Medulla oblongata (tissue), 1 donor: ENCODE results near the gene TRIM17.
A peak's percentile ranks its signal among the peaks of the same experiment; 100 is the strongest.

Source experiments
- DNase-seq: peaks from one replicate; pipeline ENCODE4 v3.0.0-alpha.2; 2015; ENCODE audit errors: extremely low spot score

The TRIM17 gene, protein sequence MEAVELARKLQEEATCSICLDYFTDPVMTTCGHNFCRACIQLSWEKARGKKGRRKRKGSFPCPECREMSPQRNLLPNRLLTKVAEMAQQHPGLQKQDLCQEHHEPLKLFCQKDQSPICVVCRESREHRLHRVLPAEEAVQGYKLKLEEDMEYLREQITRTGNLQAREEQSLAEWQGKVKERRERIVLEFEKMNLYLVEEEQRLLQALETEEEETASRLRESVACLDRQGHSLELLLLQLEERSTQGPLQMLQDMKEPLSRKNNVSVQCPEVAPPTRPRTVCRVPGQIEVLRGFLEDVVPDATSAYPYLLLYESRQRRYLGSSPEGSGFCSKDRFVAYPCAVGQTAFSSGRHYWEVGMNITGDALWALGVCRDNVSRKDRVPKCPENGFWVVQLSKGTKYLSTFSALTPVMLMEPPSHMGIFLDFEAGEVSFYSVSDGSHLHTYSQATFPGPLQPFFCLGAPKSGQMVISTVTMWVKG

DNA sequence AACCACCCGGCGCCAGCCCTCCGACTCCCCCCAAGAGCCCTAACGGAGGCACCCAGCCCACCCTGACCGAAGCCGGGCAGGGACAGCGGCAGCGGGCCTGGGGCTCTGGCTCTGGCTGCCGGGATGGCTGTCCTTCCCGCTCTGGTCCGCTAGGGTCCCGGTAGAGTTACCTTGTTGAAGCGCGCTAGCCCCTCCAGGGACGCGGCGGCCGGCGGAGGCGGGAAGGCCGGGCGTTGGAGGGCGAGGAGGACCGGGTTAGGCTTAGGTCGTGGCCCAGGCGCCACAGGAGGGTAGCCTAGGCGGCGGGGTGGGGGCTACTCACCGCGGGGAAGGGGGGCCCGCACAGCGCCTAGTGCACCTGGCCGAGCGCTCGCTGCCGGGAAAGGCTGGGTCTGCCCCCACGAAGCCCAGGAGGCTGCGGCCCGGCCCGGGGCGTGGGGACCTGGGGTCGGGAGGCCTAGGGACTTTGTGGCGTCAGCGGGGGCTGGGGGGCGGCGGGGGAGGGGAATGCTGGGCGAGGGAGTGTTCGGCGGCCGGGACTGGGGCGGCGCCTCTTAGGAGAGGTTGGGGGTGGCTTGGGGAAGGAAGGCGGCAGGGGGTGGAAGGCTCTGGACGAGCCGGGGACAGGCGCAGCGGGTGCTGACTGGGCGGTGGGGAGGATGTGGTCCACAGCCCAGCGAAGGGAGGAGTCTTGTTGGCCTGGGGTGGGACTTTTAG lies at the start of gene TRIM17:
TRIM17 (minus strand) TSS at position 645 of the 717 bp plus-strand sequence. CDS start 1,789 bp downstream, outside the sequence.
- no peak for DNase-seq

DNA sequence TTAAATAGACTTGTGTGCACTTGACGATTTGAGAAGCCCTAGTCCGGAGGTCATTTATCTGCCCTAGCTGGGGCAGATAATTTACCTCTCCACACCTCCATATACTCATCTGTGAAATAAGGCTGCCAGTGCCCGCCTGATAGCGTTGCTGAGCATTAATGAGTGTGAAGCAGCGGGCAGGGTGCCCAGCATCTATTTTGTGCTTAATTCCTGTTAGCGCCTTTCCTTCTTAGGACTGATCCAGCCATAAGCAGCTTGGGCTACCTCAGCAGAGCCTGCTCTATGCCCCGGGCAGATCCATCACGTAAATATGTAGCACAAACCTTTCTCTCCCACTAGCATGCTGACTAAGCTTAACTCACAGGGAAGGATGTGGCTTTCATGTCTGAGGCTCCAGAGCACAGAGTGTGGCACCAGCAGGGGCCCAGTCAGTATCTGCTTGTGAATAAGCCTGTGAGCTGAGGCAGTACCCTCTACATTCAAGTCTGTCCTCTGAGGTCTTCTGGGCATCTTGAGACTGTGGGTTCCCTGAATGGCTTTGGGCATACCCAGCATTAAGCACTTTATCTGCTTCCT lies 49.0 kb upstream of the TRIM17 start:
- no peak for DNase-seq

DNA sequence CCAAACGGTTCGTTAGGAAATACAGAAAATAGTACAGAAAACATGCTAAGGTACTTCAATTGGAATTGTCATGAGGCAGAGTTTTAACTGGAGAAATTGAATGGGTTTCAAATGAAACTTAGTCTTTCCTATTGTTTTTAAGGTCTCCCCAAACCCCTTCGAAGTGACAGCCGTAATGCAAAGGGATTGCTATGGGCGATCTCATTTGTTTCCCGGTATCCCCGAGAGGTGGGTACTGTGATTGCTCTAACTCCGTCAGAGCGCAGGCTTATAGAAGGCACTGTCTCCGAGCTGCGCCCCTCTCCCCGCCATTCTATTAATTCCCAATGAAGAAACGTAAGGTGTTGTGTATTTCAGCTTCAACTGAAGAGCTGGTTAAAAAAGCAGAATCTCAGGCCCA lies 48.5 kb upstream of the TRIM17 start:
- DNase-seq: no peak

DNA sequence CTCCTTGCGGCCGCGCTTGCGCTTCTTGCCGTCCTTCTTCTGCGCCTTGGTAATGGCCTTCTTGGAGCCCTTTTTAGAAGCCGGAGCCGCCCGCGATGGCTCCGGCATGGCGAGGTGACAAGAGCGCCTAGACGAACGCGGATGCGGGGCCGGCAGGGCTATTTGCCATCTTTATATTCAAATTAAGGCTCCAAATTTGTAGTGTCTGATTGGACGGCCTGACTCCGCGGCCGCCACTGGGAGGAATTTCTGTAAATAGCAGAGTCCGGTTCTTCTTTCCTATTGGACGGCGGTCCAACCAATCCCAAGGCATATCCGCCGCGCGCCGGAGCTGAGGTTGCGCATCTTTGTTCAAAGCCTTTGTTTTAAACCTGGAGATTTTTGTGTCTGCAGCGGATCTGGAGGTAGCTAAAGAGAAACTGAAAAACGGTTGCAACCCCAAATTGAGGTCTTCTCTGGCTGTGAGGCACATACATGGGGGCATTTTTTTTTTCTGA lies 47.9 kb upstream of the TRIM17 start:
- peak; percentile 80 for DNase-seq

DNA sequence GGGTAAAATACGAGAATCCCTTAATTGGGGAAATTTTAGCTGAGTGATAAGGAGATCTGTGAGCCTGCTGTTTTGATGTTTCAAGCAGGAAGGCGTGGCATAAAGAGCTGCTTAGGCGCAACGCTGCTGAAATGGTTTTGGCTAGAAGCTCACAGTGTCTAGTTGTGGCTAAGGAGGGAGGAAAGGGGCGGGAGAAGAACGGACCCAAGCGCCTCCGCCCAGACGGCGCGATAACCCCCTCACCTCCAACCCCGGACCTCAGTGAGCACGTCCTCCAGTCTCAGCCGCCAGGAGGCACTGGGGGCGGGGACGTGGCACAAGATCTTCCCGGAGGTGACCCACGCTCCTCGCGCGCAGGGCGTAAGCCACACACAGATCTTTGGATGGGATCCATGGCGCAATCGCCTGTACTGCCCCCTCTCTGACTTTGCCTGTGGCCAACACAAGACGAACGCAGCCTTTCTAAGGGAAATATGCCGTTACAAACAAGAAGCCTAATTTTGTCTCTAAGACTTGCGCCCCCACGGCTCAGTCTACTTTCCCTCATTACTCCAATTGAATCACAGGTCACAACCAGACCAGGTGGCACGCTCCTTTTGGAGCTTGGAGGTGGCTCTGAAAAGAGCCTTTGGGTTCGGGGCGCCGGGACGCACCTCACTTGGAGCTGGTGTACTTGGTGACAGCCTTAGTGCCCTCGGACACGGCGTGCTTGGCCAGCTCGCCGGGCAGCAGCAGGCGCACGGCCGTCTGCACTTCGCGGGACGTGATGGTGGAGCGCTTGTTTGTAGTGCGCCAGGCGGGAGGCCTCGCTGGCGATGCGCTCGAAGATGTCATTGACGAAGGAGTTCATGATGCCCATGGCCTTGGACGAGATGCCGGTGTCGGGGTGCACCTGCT lies 47.1 kb upstream of the TRIM17 start:
- no peak for DNase-seq

DNA sequence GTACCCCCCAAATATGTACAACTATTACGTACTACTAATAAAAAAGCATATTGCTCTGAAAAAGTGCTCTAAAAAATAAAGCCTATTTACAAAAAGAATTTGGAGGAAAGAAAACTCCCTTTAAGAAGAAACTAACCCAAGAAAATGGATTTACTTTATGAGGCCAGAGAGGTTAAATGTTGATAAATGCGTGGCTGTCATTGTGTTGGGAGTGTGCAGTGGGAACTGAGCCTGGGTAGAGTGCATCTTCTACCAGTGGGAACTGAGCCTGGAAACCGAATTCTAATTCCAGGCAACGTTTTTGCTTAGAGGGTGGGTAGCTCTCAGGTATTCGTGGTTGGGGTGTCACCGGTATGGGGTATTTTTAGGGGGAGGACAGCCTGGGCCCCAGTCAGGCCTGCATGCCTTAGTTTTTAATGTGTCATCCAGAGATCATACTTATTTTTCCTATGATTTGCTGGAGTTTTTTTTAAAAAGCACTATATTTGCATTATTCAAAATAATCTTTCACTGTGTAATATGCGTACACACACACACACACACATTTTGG lies 46.4 kb upstream of the TRIM17 start:
- DNase-seq: no peak

DNA sequence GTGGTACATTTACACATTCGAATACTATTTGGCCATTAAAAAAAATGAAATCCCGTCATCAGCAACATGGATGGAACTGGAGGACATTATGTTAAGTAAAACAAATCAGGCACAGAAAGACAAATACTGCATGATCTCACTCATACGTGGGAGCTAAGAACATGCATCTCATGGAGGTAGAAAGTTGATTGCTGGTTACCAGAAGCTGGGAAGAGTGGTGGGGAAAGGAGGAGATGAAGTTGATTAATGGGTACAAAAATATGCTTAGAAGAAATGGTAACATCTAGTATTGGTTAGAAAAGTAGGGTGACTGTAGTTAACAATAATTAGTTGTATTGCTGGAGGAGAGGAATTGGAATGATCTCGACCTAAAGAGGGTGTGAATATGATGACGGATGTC lies 45.9 kb upstream of the TRIM17 start:
- DNase-seq: no peak

DNA sequence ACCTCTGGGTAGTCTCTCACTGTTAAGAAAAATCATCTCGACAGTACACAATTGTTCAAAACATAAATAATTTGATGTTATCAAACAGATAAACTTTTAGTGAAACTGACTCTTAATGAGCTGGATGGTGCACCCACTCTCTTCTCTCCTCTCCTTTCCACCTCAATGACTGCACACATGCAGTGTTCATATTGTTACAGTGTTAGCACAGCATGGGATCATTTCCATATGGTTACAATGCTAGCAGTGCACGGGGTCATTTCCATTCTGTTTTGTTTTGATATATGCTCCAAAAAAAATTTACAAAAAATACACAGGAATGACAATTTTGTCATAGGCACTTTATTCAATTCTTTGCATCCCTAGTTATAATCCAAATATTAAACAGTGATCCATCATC lies 44.2 kb upstream of the TRIM17 start:
- DNase-seq: no peak

DNA sequence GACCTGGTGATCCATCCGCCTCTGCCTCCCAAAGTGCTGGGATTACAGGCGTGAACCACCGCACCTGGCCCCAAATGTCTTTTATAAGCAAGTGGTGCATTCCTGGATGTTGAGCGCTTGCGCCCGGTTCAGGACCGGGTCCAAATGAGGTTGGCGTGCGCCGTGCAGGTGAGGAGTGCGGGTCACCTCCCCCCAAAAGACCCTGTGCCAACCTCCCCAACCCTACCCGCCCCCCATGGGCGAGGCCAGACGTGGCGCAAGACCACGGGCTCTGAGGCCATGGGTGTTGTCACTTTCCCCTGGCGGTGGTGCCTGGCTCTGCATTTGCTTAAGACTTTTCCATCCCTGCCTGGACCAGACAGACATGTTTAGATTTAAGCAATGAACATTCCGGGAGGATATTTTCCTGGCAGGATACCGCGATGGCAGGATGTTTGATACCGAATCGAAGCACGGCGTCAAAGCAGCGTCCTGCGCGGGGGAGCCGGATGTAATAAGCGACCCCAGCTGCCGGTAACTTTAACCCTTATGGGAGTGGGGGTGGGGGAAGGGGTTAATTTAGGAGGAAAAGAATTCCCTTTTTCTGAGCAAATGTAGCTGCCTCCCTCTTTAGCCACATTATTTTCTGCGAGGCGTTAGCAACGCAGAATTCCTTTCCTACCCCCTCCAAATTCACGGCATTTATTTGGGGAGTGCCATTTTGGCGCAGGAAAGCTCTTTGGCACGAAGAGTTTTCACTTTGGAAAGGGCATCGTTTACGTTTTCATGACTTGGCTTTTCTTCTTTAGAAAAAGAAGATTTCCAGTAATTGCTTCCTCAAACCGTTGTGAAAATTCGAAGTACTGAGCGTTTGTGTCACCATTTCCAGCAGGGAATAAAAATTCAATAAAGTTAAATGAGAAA lies 42.7 kb upstream of the TRIM17 start:
- DNase-seq: peak; percentile 24

DNA sequence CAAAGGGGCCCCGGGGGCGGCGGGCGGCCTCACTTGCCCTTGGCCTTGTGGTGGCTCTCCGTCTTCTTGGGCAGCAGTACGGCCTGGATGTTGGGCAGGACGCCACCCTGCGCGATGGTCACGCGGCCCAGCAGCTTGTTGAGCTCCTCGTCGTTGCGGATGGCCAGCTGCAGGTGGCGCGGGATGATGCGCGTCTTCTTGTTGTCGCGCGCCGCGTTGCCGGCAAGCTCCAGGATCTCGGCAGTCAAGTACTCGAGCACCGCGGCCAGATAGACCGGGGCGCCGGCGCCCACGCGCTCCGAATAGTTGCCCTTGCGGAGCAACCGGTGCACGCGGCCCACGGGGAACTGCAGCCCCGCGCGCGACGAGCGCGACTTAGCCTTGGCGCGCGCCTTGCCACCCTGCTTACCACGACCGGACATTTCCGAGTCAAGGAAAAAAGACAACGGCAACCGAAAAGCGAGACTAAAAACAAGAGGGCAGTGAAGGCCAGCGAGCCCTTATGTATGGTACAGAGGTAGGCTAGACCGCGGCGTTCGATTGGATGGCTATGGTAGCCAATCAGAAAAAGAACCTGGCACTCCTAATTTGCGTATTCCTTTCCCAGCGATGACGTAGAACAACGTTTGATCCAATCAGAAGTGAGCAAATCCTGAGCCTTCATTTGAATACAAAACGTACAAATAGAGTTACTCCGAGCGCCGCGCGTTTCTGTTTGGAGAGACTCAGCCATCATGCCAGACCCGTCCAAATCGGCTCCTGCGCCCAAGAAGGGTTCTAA lies 40.9 kb upstream of the TRIM17 start:
- peak; percentile 97 for DNase-seq

DNA sequence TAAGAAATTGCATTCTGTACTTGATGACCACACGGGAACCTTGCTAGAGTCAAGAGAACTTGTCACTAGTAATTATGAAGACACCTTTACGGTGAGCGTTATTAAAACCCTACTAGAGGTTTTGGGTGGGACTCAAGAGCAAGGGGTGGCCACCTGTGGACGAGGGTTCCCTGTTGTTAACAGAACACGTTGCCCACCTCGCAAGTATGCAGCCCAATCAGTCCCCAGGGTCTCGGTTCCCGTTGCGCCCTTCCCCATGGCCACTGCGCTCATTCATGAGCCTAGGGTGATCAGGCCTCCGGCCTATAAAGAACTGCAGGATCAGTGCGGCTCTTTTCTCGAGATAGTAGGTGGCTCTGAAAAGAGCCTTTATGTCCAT lies 40.3 kb upstream of the TRIM17 start:
- no peak for DNase-seq

DNA sequence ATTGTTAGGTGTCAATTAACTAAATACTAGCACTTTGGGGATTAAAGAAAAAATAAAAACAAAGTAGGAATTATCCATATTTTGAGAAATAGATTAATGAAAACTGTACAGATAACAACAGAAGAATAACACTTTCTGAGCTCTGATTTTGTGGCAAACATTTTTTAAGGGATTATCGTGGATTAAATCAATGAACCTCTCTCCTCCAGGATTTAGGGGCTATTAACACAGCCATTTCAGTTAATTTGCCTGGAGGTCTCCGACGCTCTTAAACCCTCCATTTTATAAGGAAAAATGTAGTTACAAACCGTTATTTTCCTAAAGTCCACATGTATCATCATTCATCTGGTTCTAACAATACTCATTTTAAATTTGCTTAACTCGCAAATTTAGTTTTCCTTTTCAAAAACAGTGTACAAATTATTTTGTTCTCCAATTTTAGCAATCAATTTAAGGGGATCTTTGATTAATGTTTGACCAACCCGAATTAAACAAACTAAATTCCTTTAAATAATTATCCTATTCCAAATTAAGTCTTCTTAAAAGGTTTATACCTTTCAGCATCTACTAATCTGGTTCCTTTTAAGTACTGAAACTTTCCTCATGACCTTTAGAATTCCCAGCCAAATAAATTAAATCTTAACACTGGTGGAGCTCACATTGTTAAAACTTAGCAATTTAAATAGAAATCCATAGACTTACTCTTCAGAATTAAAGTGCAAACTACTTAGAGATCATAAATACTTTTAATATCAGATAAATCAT lies 39.8 kb upstream of the TRIM17 start:
- DNase-seq: no peak

DNA sequence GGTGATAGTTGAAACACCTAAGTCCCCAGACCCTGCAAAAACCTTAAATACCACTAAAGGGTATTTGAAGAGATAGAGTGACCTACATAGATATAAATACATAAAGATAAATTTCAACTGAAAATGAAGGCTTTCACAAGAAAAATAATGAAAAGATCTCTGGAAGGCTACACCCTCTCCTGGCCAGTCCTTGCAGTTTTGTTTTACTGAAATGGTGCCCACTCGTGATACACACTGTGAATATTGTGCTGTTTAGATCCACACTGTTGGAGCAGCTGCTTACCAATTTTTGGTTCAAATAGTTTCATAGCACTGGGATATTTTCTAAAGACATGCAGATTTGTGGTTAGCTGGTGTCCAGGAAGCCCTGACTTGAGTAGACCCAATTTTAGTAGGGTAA lies 39.1 kb upstream of the TRIM17 start:
- DNase-seq: no peak

DNA sequence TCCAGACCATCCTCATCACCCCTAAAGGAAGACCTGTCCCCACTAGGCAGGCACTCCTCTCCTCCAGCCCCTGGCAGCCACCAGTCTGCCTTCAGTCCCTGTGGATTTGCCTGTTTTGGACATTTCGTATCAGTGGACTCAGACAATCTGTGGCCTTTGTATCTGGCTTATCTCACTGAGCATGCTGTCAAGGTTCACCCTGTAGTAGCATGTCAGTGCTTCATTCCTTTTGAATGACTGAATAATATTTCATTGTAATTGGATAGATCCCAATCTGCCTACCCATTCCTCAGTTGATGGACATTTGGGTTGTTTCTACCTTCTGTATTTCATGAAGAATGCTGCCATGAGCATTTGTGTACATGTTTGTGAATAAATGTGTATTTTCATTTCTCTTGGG lies 37.6 kb upstream of the TRIM17 start:
- no peak for DNase-seq

DNA sequence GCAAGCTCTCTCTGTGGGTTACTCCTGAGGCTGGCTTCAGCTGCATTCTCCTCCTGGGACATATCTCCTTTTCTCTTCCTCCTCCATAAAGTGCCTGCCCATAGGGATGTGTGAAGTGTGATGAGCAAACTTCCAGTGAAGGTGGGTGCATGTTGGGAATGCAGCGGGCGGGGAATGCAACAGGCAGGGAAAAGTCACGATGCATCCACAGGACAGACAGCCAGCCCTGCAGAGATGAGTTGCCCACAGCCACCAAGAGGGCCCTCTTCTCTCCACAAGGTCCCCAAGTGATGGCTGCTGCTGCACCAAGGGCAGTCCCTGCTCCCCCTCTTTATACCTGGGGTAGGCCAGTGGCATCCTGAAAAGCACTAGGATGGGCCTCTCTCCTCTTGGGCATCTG lies 37.0 kb upstream of the TRIM17 start:
- no peak for DNase-seq

DNA sequence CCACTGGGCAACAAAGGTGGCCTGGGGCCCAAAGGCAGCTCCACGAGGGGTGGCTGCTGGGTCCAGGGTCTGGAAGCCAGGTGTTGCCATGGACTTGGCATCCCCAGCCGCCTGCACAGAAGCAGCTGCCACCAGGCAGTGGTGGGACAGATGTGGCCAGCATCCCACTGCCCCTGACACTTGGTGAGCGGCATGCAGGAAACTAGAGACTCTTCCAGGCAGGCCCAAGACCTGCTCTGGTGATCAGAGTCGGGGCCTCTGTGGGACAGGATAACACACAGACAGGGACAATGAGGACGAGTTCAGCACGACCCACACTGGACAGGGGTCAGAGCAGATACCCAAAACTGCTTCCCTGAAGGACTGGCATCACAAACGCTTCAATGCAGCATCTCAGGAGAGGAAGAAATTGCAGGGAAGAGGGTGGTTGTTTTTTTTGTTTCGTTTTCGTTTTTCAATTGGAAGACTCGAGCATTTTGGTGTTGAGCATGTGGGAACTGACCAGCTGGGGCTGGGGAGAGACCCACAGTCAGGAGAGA lies 36.4 kb upstream of the TRIM17 start:
- no peak for DNase-seq

DNA sequence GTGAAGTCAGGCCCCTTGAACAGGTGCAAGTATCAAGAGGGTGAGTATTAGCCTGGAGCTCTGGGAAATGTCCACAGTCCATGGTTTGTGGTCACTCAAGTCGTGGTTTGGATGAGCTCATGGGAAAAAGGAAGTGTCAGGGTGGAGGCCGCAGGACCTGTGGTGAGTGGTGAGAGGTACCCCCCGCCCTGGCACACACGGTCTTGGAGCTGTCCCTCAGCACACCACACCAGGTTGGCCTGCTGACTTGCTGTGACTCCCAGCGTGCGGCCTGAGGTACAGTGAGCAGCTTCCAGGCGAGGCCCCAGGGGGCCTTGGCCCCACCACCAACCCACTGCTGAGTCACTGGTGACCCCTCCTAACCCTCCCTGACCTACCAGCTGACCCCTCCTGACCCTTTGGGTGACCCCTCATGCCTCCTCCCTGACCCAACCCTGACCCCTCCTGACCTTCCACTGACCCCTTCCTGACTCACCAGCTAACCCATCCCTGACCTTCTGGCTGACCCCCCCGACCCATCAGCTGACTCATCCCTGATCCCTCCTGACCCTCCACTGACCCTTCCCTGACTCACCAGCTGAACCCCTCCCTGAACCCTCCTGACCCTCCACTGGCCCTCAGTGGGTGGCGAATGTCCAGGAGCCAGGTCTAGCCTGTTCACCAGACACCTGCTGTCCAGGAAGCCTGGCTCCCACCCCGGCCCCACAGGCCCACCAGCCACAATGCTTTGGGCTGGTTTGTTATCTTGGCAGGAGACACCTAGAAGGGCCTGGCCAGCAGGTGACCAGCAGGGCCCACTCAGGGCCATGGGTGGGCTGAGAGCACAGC lies 35.7 kb upstream of the TRIM17 start:
- no peak for DNase-seq
